ENCODE measurements around the gene DHRS7.

Gene DHRS7, protein sequence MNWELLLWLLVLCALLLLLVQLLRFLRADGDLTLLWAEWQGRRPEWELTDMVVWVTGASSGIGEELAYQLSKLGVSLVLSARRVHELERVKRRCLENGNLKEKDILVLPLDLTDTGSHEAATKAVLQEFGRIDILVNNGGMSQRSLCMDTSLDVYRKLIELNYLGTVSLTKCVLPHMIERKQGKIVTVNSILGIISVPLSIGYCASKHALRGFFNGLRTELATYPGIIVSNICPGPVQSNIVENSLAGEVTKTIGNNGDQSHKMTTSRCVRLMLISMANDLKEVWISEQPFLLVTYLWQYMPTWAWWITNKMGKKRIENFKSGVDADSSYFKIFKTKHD

DNA sequence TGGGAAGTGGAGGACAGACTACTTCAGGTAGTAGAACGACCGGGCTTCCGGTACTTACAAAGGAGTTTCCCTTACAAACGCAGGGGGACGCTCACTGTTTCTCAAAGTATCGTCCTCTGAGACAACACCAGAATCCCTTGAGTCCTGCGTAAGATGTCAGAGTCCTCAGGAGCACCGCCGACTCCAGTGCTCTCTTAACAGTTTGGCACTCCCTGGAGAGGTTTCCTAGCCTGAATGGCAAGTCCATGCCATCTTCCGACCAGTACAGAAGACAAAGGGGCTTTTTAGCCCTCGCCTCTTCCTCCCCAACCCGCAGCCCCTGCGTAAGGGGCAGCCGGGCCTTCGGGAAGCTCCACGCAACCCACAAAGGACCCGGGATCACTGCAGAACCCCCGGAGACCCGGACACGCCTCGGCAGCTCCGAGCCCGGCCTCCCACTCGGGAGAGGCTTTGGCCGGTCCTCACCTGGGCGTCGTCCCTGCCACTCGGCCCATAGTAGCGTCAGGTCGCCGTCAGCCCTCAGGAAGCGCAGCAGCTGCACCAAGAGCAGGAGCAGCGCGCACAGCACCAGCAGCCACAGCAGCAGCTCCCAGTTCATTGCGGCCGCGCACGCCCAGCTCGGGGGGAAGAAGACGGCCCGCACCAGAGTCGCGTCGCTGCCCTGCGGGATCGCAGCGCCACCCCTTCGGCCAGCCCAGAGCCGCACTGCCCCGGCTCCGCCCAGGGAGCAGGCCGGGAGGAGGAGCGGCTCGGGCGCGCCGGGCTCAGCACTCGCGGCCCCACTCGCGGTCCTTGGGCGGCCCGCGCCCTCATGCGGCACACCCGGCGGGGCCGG lies at the start of gene DHRS7:
TSS of gene DHRS7 (minus strand) at position 687 of the 835 bp plus-strand sequence. CDS start at position 598, 89 bp downstream.
- TF ChIP-seq, protein P1, sequence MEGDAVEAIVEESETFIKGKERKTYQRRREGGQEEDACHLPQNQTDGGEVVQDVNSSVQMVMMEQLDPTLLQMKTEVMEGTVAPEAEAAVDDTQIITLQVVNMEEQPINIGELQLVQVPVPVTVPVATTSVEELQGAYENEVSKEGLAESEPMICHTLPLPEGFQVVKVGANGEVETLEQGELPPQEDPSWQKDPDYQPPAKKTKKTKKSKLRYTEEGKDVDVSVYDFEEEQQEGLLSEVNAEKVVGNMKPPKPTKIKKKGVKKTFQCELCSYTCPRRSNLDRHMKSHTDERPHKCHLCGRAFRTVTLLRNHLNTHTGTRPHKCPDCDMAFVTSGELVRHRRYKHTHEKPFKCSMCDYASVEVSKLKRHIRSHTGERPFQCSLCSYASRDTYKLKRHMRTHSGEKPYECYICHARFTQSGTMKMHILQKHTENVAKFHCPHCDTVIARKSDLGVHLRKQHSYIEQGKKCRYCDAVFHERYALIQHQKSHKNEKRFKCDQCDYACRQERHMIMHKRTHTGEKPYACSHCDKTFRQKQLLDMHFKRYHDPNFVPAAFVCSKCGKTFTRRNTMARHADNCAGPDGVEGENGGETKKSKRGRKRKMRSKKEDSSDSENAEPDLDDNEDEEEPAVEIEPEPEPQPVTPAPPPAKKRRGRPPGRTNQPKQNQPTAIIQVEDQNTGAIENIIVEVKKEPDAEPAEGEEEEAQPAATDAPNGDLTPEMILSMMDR (IDR thresholded peaks at IDR 0.05; ENCODE audit: borderline replicate concordance, extremely low read depth, low read length, poor library complexity, severe bottlenecking): peak; percentile 69
- TF ChIP-seq EZH2 (IDR thresholded peaks at IDR 0.05; ENCODE audit: borderline replicate concordance, low read depth, low read length, severe bottlenecking): no peak
- H3K9me3 ChIP-seq (ENCODE audit: insufficient read depth, low read length, severe bottlenecking): no peaks in the 10 kb centered on the region
- H3K4me1 ChIP-seq (ENCODE audit: insufficient read depth, low read length): peaks cover 21% of the 10 kb centered on the region
- peak; percentile 81 for ATAC-seq (ENCODE audit: insufficient read depth, low read depth)
- H3K9ac ChIP-seq (ENCODE audit: low read depth, low read length): peak within 1 kb of the TSS; percentile 84
- no peaks in the 10 kb centered on the region for H4K20me1 ChIP-seq (ENCODE audit: insufficient read depth, low read length)
- peak within 1 kb of the TSS; percentile 70 for H3K4me2 ChIP-seq (ENCODE audit: insufficient read depth, low read length)
- peaks cover 14% of the 10 kb centered on the region for H3K27me3 ChIP-seq (ENCODE audit: insufficient read depth, low read length, poor library complexity)
- peak within 1 kb of the TSS; percentile 92 for H2AFZ ChIP-seq (ENCODE audit: low read depth, low read length)
- peak within 1 kb of the TSS; percentile 70 for H3K27ac ChIP-seq (ENCODE audit: low read length)
- H3K4me3 ChIP-seq (ENCODE audit: low read depth in 1 of 2, low read length in 2 of 2): peak within 1 kb of the TSS; percentile 76 to 79
- peaks cover 6% of the 10 kb centered on the region; the same call in 1 of the 2 replicates for H3K36me3 ChIP-seq (ENCODE audit: insufficient read depth, low read length)
- peaks cover 14% of the 10 kb centered on the region for H3K79me2 ChIP-seq (ENCODE audit: insufficient read depth, low read length)
- peak; percentile 69 for DNase-seq

DNA sequence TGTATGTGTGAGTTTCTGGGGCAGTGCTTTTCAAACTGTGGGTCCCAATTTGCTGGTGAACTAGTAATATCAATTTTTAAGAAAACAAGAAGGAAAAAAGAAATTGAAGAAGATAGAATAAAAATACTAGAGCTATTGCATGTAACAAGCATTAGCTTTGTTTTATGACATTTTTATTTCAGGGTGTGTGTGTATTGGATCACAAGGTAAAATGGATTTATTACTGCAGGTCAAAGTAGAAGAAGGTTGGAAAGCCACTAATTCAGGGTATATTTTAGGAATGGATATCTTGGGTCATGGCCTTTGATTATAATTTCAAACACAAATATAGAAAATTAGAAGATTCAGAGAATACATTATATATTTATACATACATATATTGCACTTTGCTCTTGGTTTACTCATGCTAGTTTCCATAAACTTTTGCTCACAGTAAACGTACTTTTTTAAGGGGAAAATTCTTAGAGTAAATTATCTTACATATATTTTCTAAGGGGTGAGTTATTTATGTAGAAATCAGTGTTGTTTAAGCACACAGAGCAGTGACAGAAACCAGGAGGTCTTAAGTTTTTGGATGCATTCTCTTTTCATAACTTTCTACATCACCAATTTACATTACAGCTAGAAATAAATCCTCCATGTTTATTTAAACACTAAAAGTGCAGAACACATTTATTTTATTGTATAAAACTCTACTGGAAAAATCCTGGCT lies 49.4 kb upstream of the DHRS7 start:
- H3K9ac ChIP-seq (ENCODE audit: low read depth, low read length): no peak overlapping the region
- H3K27me3 ChIP-seq (ENCODE audit: insufficient read depth, low read length, poor library complexity): peaks cover 7% of the 10 kb centered on the region
- H3K27ac ChIP-seq (ENCODE audit: low read length): no peak overlapping the region
- ATAC-seq (ENCODE audit: insufficient read depth, low read depth) (no peak), DNase-seq (no peak)
- H4K20me1 ChIP-seq (ENCODE audit: insufficient read depth, low read length): no peaks in the 10 kb centered on the region
- no peak overlapping the region for H3K4me2 ChIP-seq (ENCODE audit: insufficient read depth, low read length)
- no peak overlapping the region for H3K4me3 ChIP-seq (ENCODE audit: low read depth in 1 of 2, low read length in 2 of 2)
- H3K9me3 ChIP-seq (ENCODE audit: insufficient read depth, low read length, severe bottlenecking): no peaks in the 10 kb centered on the region
- H3K79me2 ChIP-seq (ENCODE audit: insufficient read depth, low read length): no peaks in the 10 kb centered on the region
- no peak for TF ChIP-seq EZH2 (IDR thresholded peaks at IDR 0.05; ENCODE audit: borderline replicate concordance, low read depth, low read length, severe bottlenecking)
- TF ChIP-seq, protein P1 (IDR thresholded peaks at IDR 0.05; ENCODE audit: borderline replicate concordance, extremely low read depth, low read length, poor library complexity, severe bottlenecking): no peak
- H3K4me1 ChIP-seq (ENCODE audit: insufficient read depth, low read length): no peaks in the 10 kb centered on the region
- no peak overlapping the region for H2AFZ ChIP-seq (ENCODE audit: low read depth, low read length)
- H3K36me3 ChIP-seq (ENCODE audit: insufficient read depth, low read length): no peaks in the 10 kb centered on the region

DNA sequence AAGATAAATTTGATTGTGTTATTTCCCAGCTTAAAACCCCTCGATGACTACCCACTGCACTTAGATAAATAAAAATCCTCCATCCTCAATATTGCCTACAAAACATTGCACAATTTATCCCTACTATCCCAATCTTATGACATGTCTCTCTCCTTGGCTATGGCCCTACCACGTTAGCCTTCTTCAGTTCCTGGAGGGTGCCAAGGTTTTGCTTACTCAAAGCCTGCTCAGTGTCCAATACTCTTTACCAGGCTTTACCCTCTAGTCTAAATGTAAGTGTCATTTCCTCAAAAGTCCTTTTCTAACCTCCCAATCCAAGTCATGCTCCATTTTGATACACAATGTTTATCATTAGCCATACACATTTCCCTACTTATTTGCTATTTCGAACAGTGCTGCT lies 48.8 kb upstream of the DHRS7 start:
- Histone ChIP-seq H3K79me2 (ENCODE audit: insufficient read depth, low read length) (no peaks in the 10 kb centered on the region), H3K9me3 (ENCODE audit: insufficient read depth, low read length, severe bottlenecking) (no peaks in the 10 kb centered on the region), H4K20me1 (ENCODE audit: insufficient read depth, low read length) (no peaks in the 10 kb centered on the region), H3K4me3 (ENCODE audit: low read depth in 1 of 2, low read length in 2 of 2) (no peak overlapping the region), H3K9ac (ENCODE audit: low read depth, low read length) (no peak overlapping the region), H3K4me2 (ENCODE audit: insufficient read depth, low read length) (no peak overlapping the region), H2AFZ (ENCODE audit: low read depth, low read length) (no peak overlapping the region), H3K36me3 (ENCODE audit: insufficient read depth, low read length) (no peaks in the 10 kb centered on the region), H3K27me3 (ENCODE audit: insufficient read depth, low read length, poor library complexity) (peaks cover 13% of the 10 kb centered on the region), H3K27ac (ENCODE audit: low read length) (no peak overlapping the region), H3K4me1 (ENCODE audit: insufficient read depth, low read length) (no peaks in the 10 kb centered on the region)
- DNase-seq (no peak), ATAC-seq (ENCODE audit: insufficient read depth, low read depth) (no peak)
- TF ChIP-seq, protein P1 (IDR thresholded peaks at IDR 0.05; ENCODE audit: borderline replicate concordance, extremely low read depth, low read length, poor library complexity, severe bottlenecking): no peak
- no peak for TF ChIP-seq EZH2 (IDR thresholded peaks at IDR 0.05; ENCODE audit: borderline replicate concordance, low read depth, low read length, severe bottlenecking)
